ENCODE results near the gene MGAT4B.
"Not testable (repeated sequence)": the region's sequence is repeated elsewhere in the genome, so short reads cannot be mapped to it uniquely, and the experiment has no call there.

Gene MGAT4B

GRCh38 chr5:179806250-179807048, at the start of gene MGAT4B:
Gene MGAT4B, minus strand, starts transcription at chr5:179806866. Its CDS starts 283 bp downstream, at chr5:179806583.
- peak; percentile 62 for DNase-seq

- DNase-seq, result no peak
Measured at GRCh38 chr5:179854356-179854755, 47.7 kb upstream of the MGAT4B start.

GRCh38 chr5:179852993-179853547, 46.4 kb upstream of the MGAT4B start:
- no peak for DNase-seq

GRCh38 chr5:179841621-179842020, 35.0 kb upstream of the MGAT4B start:
- DNase-seq, result no peak

- DNase-seq, result no peak
Measured at GRCh38 chr5:179840766-179841165, 34.1 kb upstream of the MGAT4B start.

GRCh38 chr5:179840321-179840720, 33.7 kb upstream of the MGAT4B start:
- DNase-seq, result no peak

- no peak for DNase-seq
Measured at GRCh38 chr5:179839328-179840256, 32.9 kb upstream of the MGAT4B start.

GRCh38 chr5:179837076-179838011, 30.7 kb upstream of the MGAT4B start:
- no peak for DNase-seq

GRCh38 chr5:179836225-179837019, 29.8 kb upstream of the MGAT4B start:
- DNase-seq, result peak; percentile 58

- not testable (repeated sequence) for DNase-seq
Measured at GRCh38 chr5:179834871-179835270, 28.2 kb upstream of the MGAT4B start.

GRCh38 chr5:179834120-179834519, 27.5 kb upstream of the MGAT4B start:
- DNase-seq, result no peak

GRCh38 chr5:179833709-179834070, 27.0 kb upstream of the MGAT4B start:
- no peak for DNase-seq

GRCh38 chr5:179833056-179833708, 26.5 kb upstream of the MGAT4B start:
- DNase-seq, result no peak

GRCh38 chr5:179832039-179832745, 25.5 kb upstream of the MGAT4B start:
- DNase-seq, result no peak

GRCh38 chr5:179830818-179831468, 24.3 kb upstream of the MGAT4B start:
- no peak for DNase-seq

GRCh38 chr5:179829732-179830435, 23.2 kb upstream of the MGAT4B start:
- no peak for DNase-seq

GRCh38 chr5:179828756-179829421, 22.2 kb upstream of the MGAT4B start:
- DNase-seq, result no peak

- DNase-seq, result peak; percentile 70
Measured at GRCh38 chr5:179827680-179828079, 21.0 kb upstream of the MGAT4B start.
